Tibial artery (tissue), 4 donors: ENCODE data around the gene AGFG1.

ENCODE experiments used
- DNase-seq, 2 donors: peaks; one replicate each; pipeline ENCODE4 v3.0.0-alpha.2; 2019
- H3K27ac ChIP-seq, 2 donors: fragments of 200-600 bp; sonication (generic) in 1 of 2; 1 replicate in 1 of 2; 2 replicates in 1 of 2; pipeline ENCODE4 v1.5.1; 2018 to 2019; ENCODE audit warnings: mild to moderate bottlenecking in 1 of 2
- H3K27me3 ChIP-seq, 2 donors: fragments of 200-600 bp; sonication (generic) in 1 of 2; one replicate each; pipeline versions ENCODE4 v1.5.1 to v1.6.0; 2016 to 2019
- H3K36me3 ChIP-seq, 3 donors: fragments of 200-600 bp; sonication (generic) in 2 of 3; one replicate each; pipeline ENCODE4 v1.5.1; 2016 to 2019; ENCODE audit warnings: mild to moderate bottlenecking in 2 of 3
- H3K4me1 ChIP-seq, 4 donors: fragments of 200-600 bp; sonication (generic) in 2 of 4; 1 replicate in 3 of 4; 2 replicates in 1 of 4; pipeline ENCODE4 v1.5.1; 2016 to 2019
- H3K4me3 ChIP-seq, 2 donors: fragments of 200-600 bp; sonication (generic) in 1 of 2; 1 replicate in 1 of 2; 2 replicates in 1 of 2; pipeline ENCODE4 v1.5.1; 2018 to 2019; ENCODE audit warnings: mild to moderate bottlenecking in 2 of 2
- H3K9me3 ChIP-seq, 3 donors: fragments of 200-600 bp; sonication (generic) in 1 of 3; one replicate each; pipeline ENCODE4 v1.5.1; 2016 to 2019
- CTCF ChIP-seq, 2 experiments: fragments of 200-600 bp in 1 of 2; fragments of 450-650 bp in 1 of 2; IDR thresholded peaks; one replicate each; pipeline ENCODE4 v1.5.1; 2017 to 2019; ENCODE audit warnings: antibody characterized with exemption in 2 of 2, mild to moderate bottlenecking in 1 of 2, moderate library complexity in 1 of 2
- intact Hi-C: fragments of 100-400 bp; cut with DNase I; formaldehyde crosslinking; loops from one replicate; pipeline ENCODE4 v1.15.0; 2023; ENCODE audit warnings: low total_unique reads

The AGFG1 gene

DNA sequence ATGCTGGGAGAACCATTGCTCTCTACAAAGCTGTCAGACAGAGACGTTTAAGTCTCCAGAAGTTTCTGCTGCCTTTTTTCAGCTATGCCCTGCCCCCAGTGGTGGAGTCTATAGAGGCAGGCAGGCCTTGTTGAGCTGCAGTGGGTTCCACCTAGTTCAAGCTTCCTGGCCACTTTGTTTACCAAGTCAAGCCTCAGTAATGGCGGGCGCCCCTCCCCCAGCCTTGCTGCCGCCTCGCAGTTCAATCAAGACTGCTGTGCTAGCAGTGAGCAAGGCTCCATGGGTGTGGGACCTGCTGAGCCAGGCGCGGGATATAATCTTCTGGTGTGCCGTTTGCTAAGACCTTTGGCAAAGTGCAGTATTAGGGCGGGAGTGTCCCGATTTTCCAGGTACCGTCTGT, 74.0 kb downstream of the AGFG1 start:
- Histone ChIP-seq H3K9me3 (no peaks in the 10 kb centered on the region), H3K27ac (no peak overlapping the region), H3K27me3 (no peaks in the 10 kb centered on the region), H3K4me3 (no peak overlapping the region), H3K36me3 (peaks cover 14 to 44% (median 22%) of the 10 kb centered on the region in 3 donors), H3K4me1 (no peaks in the 10 kb centered on the region)
- TF ChIP-seq CTCF (IDR thresholded peaks at IDR 0.05), result no peak
- DNase-seq, result no peak
- intact Hi-C loops, result no loop called here

- TF ChIP-seq CTCF (IDR thresholded peaks at IDR 0.05), result no peak
- no peak overlapping the region for H3K4me3 ChIP-seq
- H3K27me3 ChIP-seq, result no peaks in the 10 kb centered on the region
- intact Hi-C loops, result no loop called here
- no peak overlapping the region for H3K27ac ChIP-seq
- peaks cover 0 to 4% (median 0%) of the 10 kb centered on the region in 4 donors for H3K4me1 ChIP-seq
- peaks cover 17 to 50% (median 23%) of the 10 kb centered on the region in 3 donors for H3K36me3 ChIP-seq
- DNase-seq, result no peak
- H3K9me3 ChIP-seq, result no peaks in the 10 kb centered on the region
These were observed 79.9 kb downstream of the AGFG1 start for GRCh38 chr2:227551836-227552235.

DNA sequence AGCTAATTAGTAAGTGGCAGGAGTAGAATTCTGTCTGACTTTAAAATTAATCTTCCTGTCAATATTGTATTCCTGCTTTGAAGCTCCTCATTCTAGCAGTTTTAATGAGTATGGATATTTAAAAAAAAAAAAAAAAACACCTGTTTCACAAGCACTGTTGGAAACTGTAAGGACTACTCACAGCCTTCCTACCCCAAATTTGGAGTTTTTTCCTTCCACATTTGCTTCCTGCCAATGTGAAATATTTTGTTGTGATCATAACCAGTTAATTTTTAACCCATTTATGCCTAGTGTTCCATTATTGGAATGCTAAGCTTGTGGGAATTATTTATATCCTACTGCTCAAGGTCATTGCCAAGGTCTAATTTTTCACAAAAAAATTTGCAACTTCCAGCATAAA, 90.6 kb downstream of the AGFG1 start:
- H3K27ac ChIP-seq, result no peak overlapping the region
- DNase-seq, result no peak
- TF ChIP-seq CTCF (IDR thresholded peaks at IDR 0.05), result no peak
- no peak overlapping the region for H3K4me3 ChIP-seq
- H3K36me3 ChIP-seq, result no peaks in the 10 kb centered on the region
- no peaks in the 10 kb centered on the region for H3K9me3 ChIP-seq
- H3K4me1 ChIP-seq, result no peaks in the 10 kb centered on the region
- intact Hi-C loops, result no loop called here
- no peaks in the 10 kb centered on the region for H3K27me3 ChIP-seq

DNA sequence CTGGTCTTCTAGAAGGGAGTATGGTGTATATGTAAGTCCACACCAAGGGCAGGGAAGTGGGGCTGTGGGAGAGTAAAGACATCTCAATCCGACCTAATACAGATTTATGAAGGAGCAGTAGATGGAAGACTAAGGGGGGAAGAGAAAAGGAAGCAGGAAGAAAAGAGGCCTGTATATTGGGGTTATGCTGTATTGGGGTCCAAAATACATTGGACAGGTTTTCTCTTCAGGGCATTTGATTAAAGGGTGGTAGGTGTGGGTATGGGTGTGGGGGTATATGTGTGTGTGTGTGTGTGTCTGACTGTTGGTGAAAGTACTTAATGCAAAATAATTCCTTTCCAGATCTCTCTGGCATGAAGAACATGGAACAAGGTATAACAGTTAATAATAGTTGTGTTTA, 93.1 kb downstream of the AGFG1 start:
- no peak overlapping the region for H3K27ac ChIP-seq
- H3K36me3 ChIP-seq, result no peaks in the 10 kb centered on the region
- no peak overlapping the region for H3K4me3 ChIP-seq
- H3K9me3 ChIP-seq, result no peaks in the 10 kb centered on the region
- no peak for DNase-seq
- intact Hi-C loops, result no loop called here
- no peaks in the 10 kb centered on the region for H3K4me1 ChIP-seq
- no peaks in the 10 kb centered on the region for H3K27me3 ChIP-seq
- no peak for TF ChIP-seq CTCF (IDR thresholded peaks at IDR 0.05)

DNA sequence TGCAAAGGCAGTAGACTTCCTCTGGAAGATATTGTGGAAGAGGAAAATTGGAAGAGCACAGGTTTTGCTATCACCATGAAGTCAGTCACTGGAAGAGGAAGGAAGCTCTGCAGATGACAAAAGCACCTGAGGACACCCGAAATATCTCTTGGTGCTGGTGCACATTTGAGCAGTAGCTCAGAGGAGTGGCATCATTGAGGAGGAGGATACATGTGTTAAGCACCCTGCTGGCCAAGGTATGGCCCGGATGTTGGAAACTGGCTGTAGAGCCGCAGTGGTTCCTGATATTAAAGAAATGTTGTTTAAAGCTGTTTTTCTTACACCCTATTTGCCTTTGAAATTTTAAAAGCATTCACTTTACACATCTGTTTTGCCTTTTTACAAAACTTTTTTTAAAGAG, 94.1 kb downstream of the AGFG1 start:
- intact Hi-C loops, result no loop called here
- H3K4me3 ChIP-seq, result no peak overlapping the region

More for the DNA sequence above, 94.1 kb downstream of the AGFG1 start:
- DNase-seq, result no peak
- Histone ChIP-seq H3K27me3 (no peaks in the 10 kb centered on the region), H3K36me3 (no peaks in the 10 kb centered on the region), H3K27ac (no peak overlapping the region), H3K4me1 (no peaks in the 10 kb centered on the region), H3K9me3 (no peaks in the 10 kb centered on the region)
- no peak for TF ChIP-seq CTCF (IDR thresholded peaks at IDR 0.05)
